ENCODE measurements around the gene SHB. TPM values are rescaled to one million over a fixed set of nuclear protein-coding genes. Genes with fewer than 3 reads are reported as not detected.

SHB gene
- total RNA-seq, 2 donors from 2014 or later: 33.9 to 39.9 TPM

GRCh38 chr9:38063363-38063707, 5.7 kb downstream of the SHB start:
- H3K4me3 ChIP-seq: no peak overlapping the region
- no peaks in the 10 kb centered on the region for H3K27me3 ChIP-seq
- no peaks in the 10 kb centered on the region for H3K36me3 ChIP-seq
- H3K9me3 ChIP-seq: no peaks in the 10 kb centered on the region
- peak overlapping the region; percentile 74 to 95 for H3K27ac ChIP-seq
- no peak for DNase-seq (ENCODE audit: low spot score)
- peaks cover 3 to 94% of the 10 kb centered on the region in 2 donors for H3K4me1 ChIP-seq
- TF ChIP-seq CTCF (IDR thresholded peaks at IDR 0.05): no peak

GRCh38 chr9:38062498-38063362, 6.3 kb downstream of the SHB start:
- TF ChIP-seq CTCF (IDR thresholded peaks at IDR 0.05): no peak
- no peaks in the 10 kb centered on the region for H3K27me3 ChIP-seq
- H3K4me3 ChIP-seq: no peak overlapping the region
- H3K36me3 ChIP-seq: no peaks in the 10 kb centered on the region
- no peak for DNase-seq (ENCODE audit: low spot score)
- peaks cover 3 to 97% of the 10 kb centered on the region in 2 donors for H3K4me1 ChIP-seq
- peak overlapping the region; percentile 74 to 95 for H3K27ac ChIP-seq
- no peaks in the 10 kb centered on the region for H3K9me3 ChIP-seq

GRCh38 chr9:38062106-38062497, 6.9 kb downstream of the SHB start:
- peak overlapping the region; percentile 74 to 95 for H3K27ac ChIP-seq
- H3K4me1 ChIP-seq: peaks cover 3 to 97% of the 10 kb centered on the region in 2 donors

GRCh38 chr9:38061326-38061977, 7.6 kb downstream of the SHB start:
- Histone ChIP-seq H3K4me1 (peaks cover 3 to 94% of the 10 kb centered on the region in 2 donors), H3K27ac (peak overlapping the region; percentile 74 to 95), H3K9me3 (no peaks in the 10 kb centered on the region), H3K36me3 (no peaks in the 10 kb centered on the region), H3K27me3 (no peaks in the 10 kb centered on the region), H3K4me3 (no peak overlapping the region)
- no peak for DNase-seq (ENCODE audit: low spot score)
- TF ChIP-seq CTCF (IDR thresholded peaks at IDR 0.05): no peak

More at GRCh38 chr9:38062106-38062497, 6.9 kb downstream of the SHB start:
- Histone ChIP-seq H3K4me3 (no peak overlapping the region), H3K27me3 (no peaks in the 10 kb centered on the region), H3K9me3 (no peaks in the 10 kb centered on the region), H3K36me3 (no peaks in the 10 kb centered on the region)
- TF ChIP-seq CTCF (IDR thresholded peaks at IDR 0.05): no peak
- DNase-seq (ENCODE audit: low spot score): no peak

GRCh38 chr9:38060681-38061080, 8.3 kb downstream of the SHB start:
- Histone ChIP-seq H3K27me3 (no peaks in the 10 kb centered on the region), H3K36me3 (no peaks in the 10 kb centered on the region), H3K27ac (peak overlapping the region; percentile 74 to 95), H3K4me3 (no peak overlapping the region), H3K9me3 (no peaks in the 10 kb centered on the region), H3K4me1 (peaks cover 3 to 90% of the 10 kb centered on the region in 2 donors)
- no peak for DNase-seq (ENCODE audit: low spot score)
- TF ChIP-seq CTCF (IDR thresholded peaks at IDR 0.05): no peak
